NCI-H1694 (cell line): Measurements from ENCODE around the gene SMIM5.
"Not testable (repeated sequence)": the region's sequence is repeated elsewhere in the genome, so short reads cannot be mapped to it uniquely, and the experiment has no call there.

Experiments
- DNase-seq: peaks from one replicate; lab custom pipeline; 2025; lab: John Stamatoyannopoulos, UW

SMIM5 gene, protein sequence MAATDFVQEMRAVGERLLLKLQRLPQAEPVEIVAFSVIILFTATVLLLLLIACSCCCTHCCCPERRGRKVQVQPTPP

DNA sequence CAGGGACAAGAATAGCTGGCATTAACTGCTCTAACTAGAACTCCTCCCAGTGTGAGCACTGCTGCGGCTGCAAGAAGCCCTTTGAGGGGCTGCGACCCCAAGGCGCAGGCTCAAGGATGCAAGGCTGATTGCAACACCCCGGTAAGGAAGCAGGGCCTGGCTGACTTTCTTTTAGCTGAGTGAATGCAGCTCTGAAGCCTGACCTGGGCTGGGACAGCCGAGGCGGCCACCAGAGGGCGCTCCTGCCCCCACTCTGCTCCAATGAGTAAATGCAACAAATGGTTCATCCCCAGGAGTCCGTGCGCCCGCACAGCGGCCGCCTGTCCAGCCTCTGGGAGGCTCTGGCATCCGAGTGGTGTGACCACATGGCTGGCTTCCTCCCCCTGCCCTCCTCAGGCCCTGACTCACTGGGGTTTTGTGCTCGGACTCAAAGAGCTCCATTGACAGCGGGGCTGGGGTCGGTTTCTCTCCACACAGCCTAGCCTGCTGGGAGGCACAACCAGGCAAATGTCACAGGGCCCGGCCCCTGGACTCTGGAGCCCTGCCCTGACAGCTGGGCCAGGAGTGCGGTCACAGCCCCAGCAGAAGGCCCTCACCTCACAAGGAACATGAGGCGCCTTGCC lies at the start of gene SMIM5:
Gene SMIM5, plus strand, starts transcription at position 572 of the 623 bp plus-strand sequence. CDS start 6,768 bp downstream, outside the sequence.
- DNase-seq = peak; percentile 66

DNA sequence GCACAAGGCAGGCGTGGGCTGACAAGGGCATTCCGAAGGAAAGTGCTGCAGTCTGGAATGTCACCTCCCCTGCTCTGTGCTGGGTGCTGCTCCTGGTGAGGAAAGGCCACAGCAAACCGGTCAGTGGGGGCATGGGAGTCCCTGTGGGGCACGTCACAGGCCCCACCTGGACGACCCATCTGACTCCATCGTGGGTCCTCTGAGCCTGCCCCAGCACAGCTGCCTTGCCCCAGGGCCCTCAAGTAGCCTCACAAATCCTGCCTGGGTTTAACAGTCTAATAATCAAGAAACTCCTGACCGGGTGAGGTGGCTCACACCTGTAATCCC lies 48.4 kb upstream of the SMIM5 start:
- no peak for DNase-seq

DNA sequence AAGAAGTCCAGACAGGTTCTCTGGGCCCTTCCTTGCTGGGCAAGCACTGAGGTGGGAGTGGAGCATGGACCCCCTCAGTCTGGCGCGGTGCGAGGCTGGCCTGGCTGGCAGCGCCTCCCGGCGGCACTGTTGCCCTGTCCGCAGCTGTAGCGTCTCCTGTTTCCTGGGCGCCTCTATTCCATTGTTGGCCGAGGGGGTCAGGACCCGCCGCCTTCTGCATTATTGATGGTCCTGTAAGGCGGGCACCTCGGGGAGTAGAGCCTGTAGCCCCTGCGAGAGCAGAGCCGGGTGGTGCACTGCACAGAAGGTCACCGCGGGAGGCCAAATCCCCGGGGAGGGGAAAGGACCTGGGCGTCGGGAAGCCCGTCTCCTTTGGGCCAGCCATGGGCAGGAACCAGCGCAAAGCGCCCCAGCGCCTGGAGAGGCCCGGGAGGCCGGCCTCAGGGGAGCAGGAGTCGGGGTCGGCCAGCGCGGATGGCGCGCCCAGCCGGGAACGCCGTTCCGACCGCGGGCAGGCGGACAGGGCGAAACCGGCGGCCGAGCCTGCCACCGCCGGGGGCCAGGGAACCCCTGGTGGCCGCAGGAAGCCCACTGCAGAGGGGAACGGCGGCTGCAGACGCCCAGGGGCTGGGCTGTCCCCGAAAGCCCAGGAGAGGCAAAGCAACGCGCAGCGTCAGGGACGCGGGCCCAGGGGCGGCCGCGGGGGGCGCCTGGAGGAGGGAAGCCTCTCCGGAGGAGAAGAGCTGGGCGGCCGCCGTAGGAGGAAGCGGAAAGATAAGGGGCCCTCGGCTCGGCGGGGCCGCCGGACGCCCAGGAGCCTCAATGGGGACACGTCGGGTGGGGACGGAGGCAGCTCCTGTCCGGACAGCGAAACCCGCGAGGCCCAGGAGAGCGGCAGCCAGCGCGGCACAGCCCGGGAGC lies 45.3 kb upstream of the SMIM5 start, which contains the start of gene MYO15B:
Gene MYO15B, plus strand, starts transcription at position 126 of the 921 bp plus-strand sequence. Its CDS starts 258 bp downstream, at position 384.
- no peak for DNase-seq

DNA sequence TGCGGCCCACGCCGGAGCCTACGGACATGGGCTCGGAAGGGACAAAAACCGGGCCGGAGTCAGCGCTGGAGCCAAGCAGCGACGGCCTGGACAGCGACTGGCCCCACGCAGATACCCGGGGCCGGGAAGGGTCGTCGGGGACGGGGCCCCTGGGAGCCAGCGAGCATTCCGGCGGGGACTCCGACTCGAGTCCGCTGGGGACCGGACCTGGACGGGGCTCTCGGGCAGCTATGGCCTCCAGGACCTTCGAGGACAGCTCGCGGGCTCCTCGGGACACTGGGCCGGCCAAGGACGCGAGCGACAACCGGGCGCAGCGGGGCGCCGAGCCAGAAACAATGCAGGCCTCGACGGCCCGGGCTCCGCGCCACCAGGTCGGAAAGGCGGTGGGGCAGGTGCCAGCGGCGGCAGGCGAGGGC lies 44.6 kb upstream of the SMIM5 start:
- DNase-seq = no peak

DNA sequence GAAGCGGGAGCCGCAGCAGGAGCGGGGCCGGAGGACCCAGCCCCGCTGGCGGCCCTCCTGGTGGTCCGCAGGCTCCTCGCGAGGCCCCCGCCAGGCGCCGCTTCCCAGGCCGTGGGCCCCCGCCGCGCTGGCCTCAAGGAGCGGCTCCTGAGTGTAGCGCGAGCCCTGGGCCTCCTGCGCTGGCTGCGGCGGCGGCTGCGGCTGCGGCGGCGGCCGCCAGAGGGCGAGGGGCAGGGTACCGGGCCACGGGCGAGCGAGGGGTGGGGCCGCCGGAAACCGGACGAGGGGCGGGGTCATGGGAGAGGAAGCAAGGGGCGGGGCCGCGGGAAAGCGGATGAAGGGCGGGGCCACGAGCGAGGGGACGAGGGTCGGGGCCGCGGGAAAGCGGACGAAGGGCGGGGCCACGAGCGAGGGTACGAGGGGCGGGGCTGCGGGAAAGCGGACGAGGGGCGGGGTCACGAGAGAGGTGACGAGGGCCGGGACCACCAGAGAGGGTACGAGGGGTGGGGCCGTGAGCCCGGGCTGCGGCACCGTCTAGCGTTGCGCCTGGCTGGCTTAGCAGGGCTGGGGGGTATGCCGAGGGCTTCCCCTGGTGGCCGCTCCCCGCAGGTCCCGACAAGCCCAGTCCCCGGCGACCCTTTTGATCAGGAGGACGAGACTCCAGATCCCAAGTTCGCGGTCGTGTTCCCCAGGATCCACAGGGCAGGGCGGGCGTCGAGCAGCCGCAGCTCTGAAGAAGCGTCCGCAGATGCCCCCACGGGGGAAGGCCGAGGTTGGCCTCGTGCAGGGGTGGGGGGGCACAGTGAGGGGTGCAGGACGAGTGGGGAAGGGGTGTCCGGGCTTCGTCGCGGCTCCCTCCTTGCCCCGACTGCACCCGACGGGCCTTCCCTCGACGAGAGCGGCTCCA lies 44.0 kb upstream of the SMIM5 start:
- DNase-seq = peak; percentile 68

DNA sequence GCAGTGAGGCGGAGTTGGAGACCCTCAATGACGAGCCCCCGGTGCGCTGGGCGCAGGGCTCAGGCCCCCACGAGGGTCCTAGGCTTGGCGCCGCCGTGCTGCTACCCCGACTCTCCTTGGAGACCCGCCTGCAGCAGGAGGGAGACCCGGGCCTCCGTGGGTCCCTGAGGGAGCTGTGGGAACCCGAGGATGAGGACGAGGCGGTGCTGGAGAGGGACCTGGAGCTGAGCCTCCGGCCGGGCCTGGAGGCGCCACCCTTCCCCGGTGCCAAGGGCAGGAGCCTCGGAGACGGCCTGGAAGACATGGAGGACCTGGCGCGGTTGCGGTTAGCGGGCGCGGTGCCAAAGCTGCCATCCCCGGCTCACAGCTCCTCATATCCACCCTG lies 43.3 kb upstream of the SMIM5 start:
- DNase-seq = no peak

DNA sequence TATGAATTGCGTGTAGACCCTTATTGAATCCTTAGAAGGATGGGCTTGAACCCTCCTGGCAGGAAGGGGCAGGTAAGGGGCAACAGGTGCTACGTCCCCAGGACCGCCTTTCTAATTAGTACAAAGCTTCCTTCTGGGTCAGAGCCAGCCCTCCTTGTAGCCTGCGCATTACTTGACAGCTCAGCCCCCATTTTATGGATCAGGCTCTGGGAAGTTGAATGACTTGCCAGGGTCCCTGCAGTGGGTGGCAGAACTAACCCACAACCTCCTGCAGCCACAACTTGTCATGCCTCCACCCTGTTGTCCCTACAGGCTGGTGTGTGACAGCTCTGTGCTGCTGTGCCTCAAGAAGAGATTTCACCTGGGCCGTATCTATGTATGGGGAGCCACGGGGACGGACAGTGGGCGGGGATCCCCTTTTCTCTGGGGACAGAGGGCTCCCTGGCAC lies 42.9 kb upstream of the SMIM5 start:
- no peak for DNase-seq

DNA sequence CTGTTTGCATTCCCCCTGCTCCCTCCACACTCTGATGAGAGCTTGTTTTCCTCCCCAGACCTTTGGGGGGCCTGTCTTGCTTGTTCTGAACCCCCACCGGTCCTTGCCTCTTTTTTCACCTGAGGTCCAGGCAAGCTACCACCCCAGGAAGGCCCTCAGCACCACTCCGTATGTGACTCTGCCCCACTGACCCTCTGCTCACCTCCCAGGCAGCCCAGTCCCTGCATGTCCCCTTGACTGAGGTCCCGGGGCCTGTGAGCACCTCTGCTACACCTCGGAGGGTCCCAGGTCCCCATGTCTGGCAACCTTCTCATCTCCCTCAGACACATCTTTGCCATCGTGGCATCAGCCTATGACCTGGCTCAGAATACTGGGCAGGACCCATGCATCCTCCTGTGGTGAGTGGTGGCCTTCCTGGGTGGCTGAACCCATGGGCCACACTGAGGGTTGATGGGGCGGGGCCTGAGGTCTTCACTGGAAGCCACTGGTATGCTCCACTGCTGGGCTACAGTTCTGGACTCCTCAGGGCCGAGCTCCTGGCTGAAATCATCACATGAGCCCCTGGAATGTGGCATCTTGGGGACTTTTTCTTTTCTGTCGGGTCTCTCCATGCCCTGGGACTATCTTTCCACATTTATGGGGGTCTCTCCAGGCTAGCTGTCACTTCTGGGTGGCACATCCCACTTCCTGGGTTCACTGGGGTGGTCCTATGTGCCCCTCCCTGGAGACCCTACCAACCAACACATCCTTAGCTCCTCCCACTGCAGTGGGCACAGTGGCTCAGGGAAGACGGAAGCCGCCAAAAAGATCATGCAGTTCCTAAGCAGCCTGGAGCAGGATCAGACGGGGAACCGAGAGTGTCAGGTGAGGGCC lies 42.1 kb upstream of the SMIM5 start:
- DNase-seq = no peak

DNA sequence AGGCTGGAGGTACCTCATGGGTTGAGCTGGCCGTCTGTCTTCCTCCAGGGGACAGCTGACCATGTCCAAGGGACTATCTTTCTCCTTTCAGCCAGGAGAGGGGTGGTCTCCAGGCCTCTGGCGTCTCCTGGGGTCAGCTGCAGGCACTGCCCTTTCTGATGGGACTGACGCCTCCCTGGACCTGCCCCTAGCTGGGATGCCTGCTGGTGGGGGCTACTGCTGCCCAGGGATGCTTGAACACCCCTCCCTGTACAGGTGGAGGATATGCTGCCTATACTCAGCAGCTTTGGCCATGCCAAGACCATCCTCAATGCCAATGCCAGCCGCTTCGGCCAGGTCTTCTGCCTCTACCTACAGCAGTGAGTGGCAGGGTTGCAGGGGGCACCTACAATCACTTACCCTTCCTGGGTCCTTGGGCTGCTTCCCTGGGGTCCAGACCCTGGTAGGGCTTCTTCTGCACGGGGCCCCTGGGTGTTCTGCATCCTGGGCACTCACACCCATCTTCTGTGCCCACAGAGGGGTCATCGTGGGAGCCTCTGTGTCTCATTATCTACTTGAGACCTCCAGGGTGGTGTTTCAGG lies 41.4 kb upstream of the SMIM5 start:
- no peak for DNase-seq

DNA sequence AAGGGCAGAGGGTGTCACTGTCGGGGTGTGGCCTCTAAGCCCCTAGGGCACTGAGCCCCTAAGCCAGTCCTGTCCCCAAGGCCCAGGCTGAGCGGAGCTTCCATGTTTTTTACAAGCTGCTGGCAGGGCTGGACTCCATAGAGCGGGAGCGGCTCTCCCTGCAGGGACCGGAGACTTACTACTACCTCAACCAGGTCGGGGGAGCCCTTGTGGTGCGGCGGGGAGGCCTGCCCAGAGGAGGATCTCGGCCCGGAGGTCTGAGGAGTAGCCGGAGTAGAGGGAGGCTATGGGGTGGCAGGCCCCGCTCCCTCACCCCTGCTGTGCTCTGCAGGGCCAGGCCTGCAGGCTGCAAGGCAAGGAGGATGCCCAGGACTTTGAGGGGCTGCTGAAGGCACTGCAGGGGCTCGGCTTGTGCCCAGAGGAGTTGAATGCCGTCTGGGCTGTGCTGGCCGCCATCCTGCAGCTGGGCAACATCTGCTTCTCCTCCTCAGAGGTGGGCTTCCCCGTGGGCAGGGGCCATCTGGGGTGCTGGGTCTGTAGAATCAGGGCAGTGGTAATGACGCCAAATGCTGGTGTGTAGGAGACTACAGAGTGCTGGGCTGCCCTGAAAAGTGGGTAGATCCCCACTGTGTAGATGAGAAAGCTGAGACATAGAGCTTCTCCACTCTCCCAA lies 40.8 kb upstream of the SMIM5 start:
- no peak for DNase-seq

DNA sequence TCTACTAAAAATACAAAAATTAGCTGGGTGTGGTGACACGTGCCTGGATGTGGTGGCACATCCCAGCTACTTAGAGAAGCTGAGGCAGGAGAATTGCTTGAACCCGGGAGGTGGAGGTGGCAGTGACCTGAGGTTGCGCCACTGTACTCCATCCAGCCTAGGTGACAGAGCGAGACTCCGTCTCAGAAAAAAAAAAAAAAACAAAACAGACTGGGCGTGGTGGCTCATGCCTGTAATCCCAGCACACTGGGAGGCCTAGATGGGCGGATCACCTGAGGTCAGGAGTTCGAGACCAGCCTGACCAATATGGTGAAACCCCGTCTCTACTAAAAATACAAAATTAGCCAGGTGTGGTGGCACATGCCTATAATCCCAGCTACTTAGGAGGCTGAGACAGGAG lies 39.8 kb upstream of the SMIM5 start:
- DNase-seq = not testable (repeated sequence)

DNA sequence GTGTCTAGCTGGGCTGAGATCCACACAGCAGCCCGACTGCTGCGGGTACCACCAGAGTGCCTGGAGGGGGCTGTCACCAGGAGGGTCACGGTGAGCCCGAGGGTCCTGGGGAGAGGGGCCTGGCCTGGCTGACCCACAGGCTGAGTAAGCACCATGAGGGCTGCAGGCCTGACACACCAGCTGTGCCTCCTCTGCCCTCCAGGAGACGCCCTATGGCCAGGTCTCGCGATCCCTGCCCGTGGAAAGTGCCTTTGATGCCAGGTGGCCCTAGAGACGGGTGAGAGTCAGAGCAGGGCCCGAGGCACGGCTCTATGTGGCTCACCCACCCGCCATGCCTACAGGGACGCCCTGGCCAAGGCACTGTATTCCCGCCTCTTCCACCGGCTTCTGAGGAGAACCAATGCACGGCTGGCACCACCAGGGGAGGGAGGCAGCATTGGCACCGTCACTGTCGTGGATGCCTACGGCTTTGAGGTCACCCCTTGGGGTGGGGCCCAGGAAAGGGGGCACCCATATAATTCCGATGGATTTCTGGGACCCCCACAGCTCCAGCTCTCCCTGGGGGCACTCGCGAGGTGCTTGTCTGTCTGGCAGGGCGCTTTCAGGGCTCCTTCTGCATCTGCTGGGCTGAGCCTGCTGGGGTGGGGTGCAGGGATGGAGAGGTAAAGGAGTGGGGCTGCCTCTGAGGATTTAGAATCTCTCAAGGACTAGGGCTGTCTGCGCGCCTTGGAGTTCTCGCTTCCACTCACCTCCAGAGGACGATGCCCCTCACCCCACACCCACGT lies 38.5 kb upstream of the SMIM5 start:
- no peak for DNase-seq

DNA sequence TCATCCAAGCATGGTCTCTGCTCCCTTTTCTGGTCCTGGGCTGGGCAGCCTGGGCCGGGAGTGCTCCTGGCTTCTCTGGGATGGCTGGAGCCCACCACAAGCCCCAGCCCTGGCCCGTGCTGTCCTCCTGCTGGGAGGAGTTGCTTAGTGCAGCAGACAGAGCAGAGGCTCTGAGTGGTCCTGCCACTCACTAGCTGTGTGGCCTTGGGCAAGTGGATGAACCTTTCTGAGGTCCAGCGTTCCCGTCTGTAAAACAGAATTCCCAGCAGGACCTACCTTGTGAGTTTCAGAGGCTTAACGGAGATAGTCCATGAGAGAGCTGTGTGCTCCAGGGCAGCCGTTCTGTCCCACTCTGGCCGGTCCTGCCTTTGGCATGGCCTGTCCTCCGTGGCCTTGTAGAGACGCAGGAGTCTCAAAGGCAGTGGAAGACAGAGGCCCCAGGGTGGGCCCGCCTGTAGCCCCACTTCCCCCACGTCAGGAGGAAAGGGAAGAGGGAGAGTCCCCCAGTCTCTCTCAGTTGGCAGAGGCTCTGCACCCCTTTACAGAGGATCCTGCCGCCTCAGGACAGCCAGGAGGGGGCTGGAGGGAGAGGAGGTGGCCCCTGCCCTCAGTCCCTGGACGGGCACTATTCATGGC lies 37.8 kb upstream of the SMIM5 start:
- no peak for DNase-seq

DNA sequence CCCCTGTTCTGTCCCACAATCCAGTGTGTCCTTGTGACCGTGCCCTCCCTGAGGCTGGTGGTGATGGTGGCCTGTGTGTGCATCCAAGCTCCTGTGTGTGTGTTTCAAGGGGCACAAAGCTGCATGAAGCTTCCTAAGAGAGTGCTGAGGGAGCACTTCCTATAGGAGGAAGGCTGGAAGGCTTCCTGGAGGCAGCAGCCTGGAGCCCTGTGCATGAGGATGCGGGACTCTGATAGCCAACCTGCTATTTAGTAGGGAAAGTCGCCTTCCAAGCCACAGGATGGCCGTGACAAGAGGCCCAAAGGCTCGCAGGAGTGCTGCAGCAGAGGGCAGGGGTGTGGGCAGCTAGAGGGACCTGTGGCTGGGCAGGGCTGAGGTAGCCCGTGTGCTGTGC lies 37.3 kb upstream of the SMIM5 start:
- no peak for DNase-seq

DNA sequence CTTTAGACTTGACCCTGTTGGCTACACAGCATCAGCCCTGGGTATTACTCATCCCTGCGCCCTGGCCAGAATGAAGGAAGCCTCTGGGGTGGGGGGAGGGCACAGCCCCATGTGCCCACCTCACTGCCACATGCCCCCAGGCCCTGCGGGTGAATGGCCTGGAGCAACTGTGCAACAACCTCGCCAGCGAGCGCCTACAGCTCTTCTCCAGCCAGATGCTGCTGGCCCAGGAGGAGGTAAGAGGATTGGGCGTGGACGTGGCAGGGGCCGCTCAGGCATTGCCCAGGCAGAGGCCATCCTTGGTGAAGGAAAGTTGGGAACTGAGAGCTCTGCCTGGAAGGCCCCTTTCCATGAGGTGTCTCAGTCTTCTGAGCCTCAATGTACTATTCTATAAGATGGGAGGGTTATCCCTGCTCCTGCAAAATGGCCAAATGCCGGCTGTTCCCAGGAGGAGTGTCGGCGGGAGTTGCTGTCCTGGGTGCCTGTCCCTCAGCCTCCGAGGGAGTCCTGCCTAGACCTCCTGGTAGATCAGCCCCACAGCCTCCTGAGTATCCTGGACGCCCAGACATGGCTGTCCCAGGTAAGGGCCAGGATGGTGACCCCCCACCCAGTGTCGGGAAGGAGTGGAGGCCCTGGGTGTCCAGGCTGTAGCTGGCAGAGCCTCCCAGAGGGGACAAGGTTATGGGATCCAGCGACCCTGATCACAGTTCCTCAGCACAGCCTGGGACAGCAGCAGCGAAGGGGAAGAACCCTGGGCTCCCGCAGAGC lies 36.7 kb upstream of the SMIM5 start:
- no peak for DNase-seq

DNA sequence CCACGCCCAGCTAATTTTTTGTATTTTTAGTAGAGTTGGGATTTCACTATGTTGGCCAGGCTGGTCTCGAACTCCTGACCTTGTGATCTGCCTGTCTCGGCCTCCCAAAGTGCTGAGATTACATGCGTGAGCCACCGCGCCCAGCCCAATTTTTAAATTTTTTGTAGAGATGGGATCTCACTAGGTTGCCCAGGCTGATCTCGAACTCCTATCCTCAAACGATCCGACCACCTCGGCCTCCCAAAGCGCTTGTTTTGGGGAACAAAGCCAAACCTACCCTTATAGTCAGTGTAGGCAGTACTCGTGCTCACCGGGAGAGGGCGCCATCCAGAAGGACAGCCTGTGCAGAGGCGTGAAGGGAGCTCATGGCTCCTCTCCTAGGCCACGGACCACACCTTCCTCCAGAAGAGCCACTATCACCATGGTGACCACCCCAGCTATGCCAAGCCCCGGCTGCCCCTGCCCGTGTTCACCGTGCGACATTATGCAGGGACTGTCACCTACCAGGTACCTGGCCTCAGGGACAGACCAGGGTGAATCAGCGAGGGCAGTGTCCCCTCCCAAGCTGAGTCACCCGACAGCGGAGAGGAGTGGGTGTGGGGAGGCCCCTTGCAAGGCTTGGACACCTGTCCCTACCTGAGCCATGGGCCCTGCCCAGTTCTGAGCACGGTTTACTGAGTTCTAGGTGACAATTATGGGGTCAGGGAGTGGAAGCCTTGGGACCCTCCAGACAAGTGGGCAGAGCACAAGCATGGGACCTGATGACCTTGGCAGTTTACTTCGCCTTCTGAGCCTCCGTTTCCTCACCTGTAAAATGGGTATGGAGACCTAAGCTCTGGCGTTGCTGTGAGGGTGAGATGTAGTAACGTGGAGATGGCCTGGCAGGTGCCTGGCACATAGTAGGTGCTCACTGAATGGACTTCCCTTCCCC lies 31.9 kb upstream of the SMIM5 start:
- peak; percentile 15 for DNase-seq

DNA sequence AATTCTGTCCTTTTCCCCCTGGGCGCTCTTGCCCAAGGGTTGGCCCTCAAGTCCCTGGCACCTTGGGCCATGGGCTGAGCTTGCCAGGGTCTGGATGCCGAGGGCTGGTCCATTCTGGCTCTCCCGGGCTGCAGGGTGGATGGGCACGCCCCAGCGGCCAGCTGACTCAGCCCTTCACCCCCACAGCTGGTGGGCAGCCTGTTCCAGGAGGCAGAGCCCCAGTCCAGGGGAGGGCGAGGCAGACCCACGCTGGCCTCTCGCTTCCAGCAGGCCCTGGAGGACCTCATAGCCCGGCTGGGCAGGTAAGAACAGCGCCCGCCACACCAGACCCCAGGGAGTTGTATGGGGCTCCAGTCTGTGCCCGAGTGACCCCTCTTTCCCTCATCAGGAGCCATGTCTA lies 30.6 kb upstream of the SMIM5 start:
- no peak for DNase-seq
